Large intestine (tissue), 12 donors: ENCODE results near the gene ARHGAP26. TPM values are rescaled to one million over a fixed set of nuclear protein-coding genes. Genes with fewer than 3 reads are reported as not detected.

ENCODE experiments used
- DNase-seq, 2 donors: peaks; one replicate each; pipeline versions ENCODE4 v3.0.0 to v3.0.0-alpha.2; 2013
- H3K27ac ChIP-seq: one replicate; pipeline ENCODE4 v1.5.1; 2013; ENCODE audit warnings: low read length
- H3K27me3 ChIP-seq: 2 replicates; pipeline ENCODE4 v1.6.1; 2013; ENCODE audit warnings: low read length; ENCODE audit not compliant: control insufficient read depth, insufficient read depth
- H3K36me3 ChIP-seq: 2 replicates; pipeline ENCODE4 v1.6.1; 2013; ENCODE audit warnings: low read length; ENCODE audit not compliant: control insufficient read depth, insufficient read depth
- H3K4me1 ChIP-seq: one replicate; pipeline ENCODE4 v1.6.1; 2013; ENCODE audit warnings: low read length; ENCODE audit not compliant: control insufficient read depth, insufficient read depth
- H3K4me3 ChIP-seq: one replicate; pipeline ENCODE4 v1.5.1; 2013; ENCODE audit warnings: low read length
- H3K9me3 ChIP-seq: one replicate; pipeline ENCODE4 v1.6.1; 2013; ENCODE audit warnings: mild to moderate bottlenecking, low read depth, low read length, moderate library complexity; ENCODE audit not compliant: control insufficient read depth
- WGBS: methylation state at CpG from one replicate; pipeline ENCODE4 v1.1.5; 2013; ENCODE audit warnings: low lambda C conversion rate; ENCODE audit not compliant: insufficient coverage; 5-methylcytosine and 5-hydroxymethylcytosine counted together
- long read RNA-seq, 11 donors: transcript quantifications; one replicate each; lab custom pipeline, GENCODE V29; 2026
- polyA plus RNA-seq: library from polyadenylated mRNA; unstranded; fragments of 120-200 nt; gene quantifications from one replicate; pipeline ENCODE4 v1.2.1, GENCODE V29; 2013

ARHGAP26 gene
- 31.8 TPM for polyA plus RNA-seq
- long read RNA-seq, donor 1, partial matches to known transcripts, result 0 of 2 reads
- long read RNA-seq, donor 1, other reads (novel, unspliced or antisense), result 0 of 2 reads
- long read RNA-seq, donor 2, partial matches to known transcripts, result 0 of 4 reads
- long read RNA-seq, donor 2, other reads (novel, unspliced or antisense), result 0 of 4 reads
- long read RNA-seq, donor 3, partial matches to known transcripts, result 16 of 18 reads
- long read RNA-seq, donor 3, other reads (novel, unspliced or antisense), result 0 of 18 reads
- long read RNA-seq, donor 4, result 0 reads
- long read RNA-seq, donor 5, partial matches to known transcripts, result 0 of 3 reads
- long read RNA-seq, donor 5, other reads (novel, unspliced or antisense), result 0 of 3 reads
- long read RNA-seq, donor 6, partial matches to known transcripts, result 0 of 1 reads
- long read RNA-seq, donor 6, other reads (novel, unspliced or antisense), result 0 of 1 reads
- long read RNA-seq, donor 7, result 0 reads
- long read RNA-seq, donor 8, partial matches to known transcripts, result 5 of 8 reads
- long read RNA-seq, donor 8, other reads (novel, unspliced or antisense), result 0 of 8 reads
- long read RNA-seq, donor 9, result 0 reads
- long read RNA-seq, donor 10, result 0 reads
- long read RNA-seq, donor 11, result 0 reads

DNA sequence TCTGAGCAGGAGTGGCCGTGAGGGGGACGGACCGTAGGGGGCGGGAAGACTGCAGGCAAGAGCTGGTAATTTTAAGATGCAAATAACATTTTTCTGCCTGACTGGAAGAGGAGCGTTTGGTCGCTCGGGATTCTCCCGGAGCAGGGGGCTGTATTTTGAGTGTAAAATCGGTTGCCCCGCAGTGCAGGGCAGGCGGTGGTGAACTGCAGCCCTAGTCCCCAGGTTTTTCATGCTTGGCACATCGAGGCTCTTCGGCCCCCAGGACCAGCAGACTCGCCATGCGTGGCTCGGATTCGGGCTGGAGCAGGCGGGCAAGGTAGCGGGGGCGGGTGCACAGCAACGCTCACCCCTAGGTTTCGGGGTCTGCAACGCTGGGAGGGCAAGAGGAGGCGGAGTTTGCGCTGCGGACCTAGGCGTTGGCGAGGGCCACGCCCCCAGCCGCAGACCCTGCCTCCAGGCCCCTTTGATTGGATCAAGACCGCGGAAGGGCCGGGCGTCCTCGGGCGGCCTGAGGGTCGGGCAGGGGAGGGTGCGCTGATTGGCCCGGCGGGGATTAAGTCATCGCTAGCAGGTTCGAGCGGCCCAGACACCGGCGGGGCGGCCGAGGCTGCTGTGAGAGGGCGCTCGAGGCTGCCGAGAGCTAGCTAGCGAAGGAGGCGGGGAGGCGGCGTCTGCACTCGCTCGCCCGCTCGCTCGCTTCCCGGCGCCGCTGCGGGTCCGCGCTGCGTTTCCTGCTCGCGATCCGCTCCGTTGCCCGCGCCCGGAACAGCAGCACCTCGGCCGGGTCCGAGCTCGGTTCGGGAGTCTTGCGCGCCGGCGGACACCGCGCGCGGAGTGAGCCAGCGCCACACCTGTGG, at the start of gene ARHGAP26:
Gene ARHGAP26, plus strand, starts transcription at position 585 of the 857 bp plus-strand sequence. CDS start 385 bp downstream, outside the sequence.
- WGBS, result no CpG with 5 or more reads among the region's 87 CpGs
- H3K4me3 ChIP-seq, result peak within 1 kb of the TSS; percentile 77
- no peaks in the 10 kb centered on the region for H3K9me3 ChIP-seq
- DNase-seq, result peak; percentile 97 to 98
- H3K27me3 ChIP-seq, result no peaks in the 10 kb centered on the region
- H3K4me1 ChIP-seq, result peaks cover 10% of the 10 kb centered on the region
- H3K27ac ChIP-seq, result peak within 1 kb of the TSS; percentile 82
- no peaks in the 10 kb centered on the region for H3K36me3 ChIP-seq

DNA sequence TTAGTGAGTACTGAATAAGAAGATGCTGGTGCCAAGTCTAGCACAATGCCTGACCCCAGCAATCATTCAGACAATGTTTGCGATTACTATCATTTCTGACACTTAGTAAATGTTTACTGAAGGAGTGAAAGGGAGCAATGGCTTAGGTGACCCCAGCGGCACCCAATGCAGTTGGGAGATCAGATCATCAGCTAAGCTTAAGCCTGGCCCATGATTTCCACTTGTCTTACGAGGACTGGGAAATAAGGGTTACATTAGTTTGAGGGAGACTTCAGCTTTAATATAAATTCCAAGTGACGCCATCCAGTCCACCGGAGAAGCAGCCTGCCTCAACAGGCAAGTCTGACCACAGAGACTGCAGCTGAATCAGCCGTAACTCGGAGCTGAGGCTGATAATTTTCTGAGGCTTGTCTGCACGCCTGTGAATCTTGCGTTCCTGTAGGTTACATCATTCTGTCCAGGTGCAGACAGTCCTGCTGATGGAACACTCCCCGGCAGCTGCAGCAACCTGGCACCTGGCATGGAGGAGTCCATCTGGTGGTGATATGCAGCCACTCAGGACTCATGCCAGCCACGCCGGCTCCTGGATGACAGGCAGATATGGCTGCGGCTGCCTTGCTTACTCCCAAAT, 49.4 kb upstream of the ARHGAP26 start:
- H3K4me1 ChIP-seq, result peaks cover 5% of the 10 kb centered on the region
- H3K36me3 ChIP-seq, result no peaks in the 10 kb centered on the region
- no peaks in the 10 kb centered on the region for H3K9me3 ChIP-seq
- WGBS, result 20% methylated on average over 1 of the region's 13 CpGs
- H3K27me3 ChIP-seq, result no peaks in the 10 kb centered on the region
- no peak overlapping the region for H3K4me3 ChIP-seq
- DNase-seq, result peak; percentile 47 to 57
- H3K27ac ChIP-seq, result no peak overlapping the region

DNA sequence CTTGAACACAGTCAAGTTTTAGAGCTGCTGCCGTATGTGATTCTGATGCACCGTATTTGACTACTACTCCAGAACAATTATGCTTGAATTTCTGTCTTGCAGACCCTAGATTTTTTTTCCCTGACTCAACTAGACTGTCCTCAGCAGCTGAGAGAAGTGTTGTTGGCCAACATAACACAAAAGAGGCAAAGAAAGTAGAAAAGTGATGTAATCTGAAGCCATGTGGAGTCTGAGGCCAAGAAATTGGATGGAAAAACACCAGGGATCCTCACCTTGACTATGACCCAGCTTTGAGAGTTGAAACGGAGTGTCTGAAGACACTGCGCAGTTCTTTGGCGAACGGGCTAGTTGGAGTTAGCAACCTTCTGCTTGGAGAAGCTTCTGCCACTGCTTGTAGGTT, 48.0 kb upstream of the ARHGAP26 start:
- Histone ChIP-seq H3K9me3 (no peaks in the 10 kb centered on the region), H3K4me3 (no peak overlapping the region), H3K27ac (no peak overlapping the region), H3K27me3 (no peaks in the 10 kb centered on the region), H3K4me1 (peaks cover 5% of the 10 kb centered on the region), H3K36me3 (no peaks in the 10 kb centered on the region)
- DNase-seq, result no peak
- 80% methylated on average over 1 of the region's 6 CpGs for WGBS

DNA sequence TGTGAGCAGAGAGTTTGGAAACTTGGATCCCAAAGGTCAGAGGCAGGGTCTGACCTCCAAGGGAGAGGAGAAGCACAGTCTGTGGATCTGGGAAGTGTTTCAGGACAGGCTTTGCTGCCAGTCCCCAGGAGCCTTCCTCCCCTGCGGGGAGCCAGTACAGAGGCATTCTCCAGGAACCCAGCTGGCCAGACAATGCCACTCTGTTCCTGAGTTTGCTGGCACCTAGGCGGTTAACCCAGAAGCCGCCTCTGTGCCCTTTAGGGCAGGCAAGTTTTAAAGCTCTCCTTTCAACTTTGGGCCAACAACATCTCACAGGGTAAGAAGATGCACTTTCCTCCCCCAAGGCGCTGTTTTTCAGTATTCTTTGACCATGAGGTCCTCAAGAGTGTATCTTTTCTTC, 47.3 kb upstream of the ARHGAP26 start:
- Histone ChIP-seq H3K4me1 (peaks cover 5% of the 10 kb centered on the region), H3K27me3 (no peaks in the 10 kb centered on the region), H3K36me3 (no peaks in the 10 kb centered on the region), H3K9me3 (no peaks in the 10 kb centered on the region), H3K27ac (no peak overlapping the region), H3K4me3 (no peak overlapping the region)
- DNase-seq, result no peak
- WGBS, result no CpG with 5 or more reads among the region's 4 CpGs

DNA sequence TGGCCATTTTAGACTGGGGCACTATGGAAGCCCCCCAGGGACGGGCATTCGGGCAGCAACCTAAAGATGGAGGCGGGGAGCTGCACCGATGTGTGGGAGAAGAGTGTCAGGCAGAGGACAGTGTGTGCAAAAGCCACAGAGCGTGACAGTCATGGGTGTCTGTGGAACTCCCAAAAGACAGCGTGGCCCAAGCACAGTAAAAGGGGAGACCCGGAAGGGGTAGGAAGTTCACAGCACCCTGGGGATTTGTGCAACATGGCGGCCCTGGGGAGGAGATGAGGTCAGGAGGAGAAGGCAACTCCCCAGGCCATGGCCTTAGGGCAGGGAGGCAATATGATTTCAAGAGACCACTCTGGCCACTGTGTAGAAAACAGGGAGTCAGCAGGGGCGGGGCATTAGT, 45.4 kb upstream of the ARHGAP26 start:
- WGBS, result no CpG with 5 or more reads among the region's 9 CpGs
- Histone ChIP-seq H3K27me3 (no peaks in the 10 kb centered on the region), H3K4me1 (peaks cover 5% of the 10 kb centered on the region), H3K9me3 (no peaks in the 10 kb centered on the region), H3K4me3 (no peak overlapping the region), H3K36me3 (no peaks in the 10 kb centered on the region), H3K27ac (no peak overlapping the region)
- no peak for DNase-seq

GRCh38 chr5:142725231-142726187, 44.7 kb upstream of the ARHGAP26 start:
- no peak for DNase-seq
- 100% methylated on average over 2 of the region's 4 CpGs for WGBS
- H3K4me1 ChIP-seq, result peaks cover 5% of the 10 kb centered on the region
- H3K27ac ChIP-seq, result no peak overlapping the region
- no peaks in the 10 kb centered on the region for H3K36me3 ChIP-seq
- H3K27me3 ChIP-seq, result no peaks in the 10 kb centered on the region
- H3K9me3 ChIP-seq, result no peaks in the 10 kb centered on the region
- no peak overlapping the region for H3K4me3 ChIP-seq

GRCh38 chr5:142726188-142726731, 43.9 kb upstream of the ARHGAP26 start:
- DNase-seq, result no peak
- WGBS, result 65% methylated on average over 2 of the region's 2 CpGs
- H3K27me3 ChIP-seq, result no peaks in the 10 kb centered on the region
- H3K36me3 ChIP-seq, result no peaks in the 10 kb centered on the region
- no peak overlapping the region for H3K27ac ChIP-seq
- no peaks in the 10 kb centered on the region for H3K4me1 ChIP-seq
- H3K4me3 ChIP-seq, result no peak overlapping the region
- H3K9me3 ChIP-seq, result no peaks in the 10 kb centered on the region

GRCh38 chr5:142727735-142728047, 42.5 kb upstream of the ARHGAP26 start:
- DNase-seq, result no peak
- Histone ChIP-seq H3K4me1 (no peaks in the 10 kb centered on the region), H3K9me3 (no peaks in the 10 kb centered on the region), H3K4me3 (no peak overlapping the region), H3K36me3 (no peaks in the 10 kb centered on the region), H3K27me3 (no peaks in the 10 kb centered on the region), H3K27ac (no peak overlapping the region)
- no CpG with 5 or more reads among the region's 2 CpGs for WGBS
